Activated CD8-positive, alpha-beta T cell treated with anti-CD3 and anti-CD28 coated beads for 36 hours (primary cell): ENCODE results near the gene ADNP. TPM values are rescaled to one million over a fixed set of nuclear protein-coding genes. Genes with fewer than 3 reads are reported as not detected.

Source experiments
- ATAC-seq: fragments of 200-7000 bp; cut with Tn5 transposase; one replicate; pipeline ENCODE4 v1.10.0; 2021; ENCODE audit warnings: mild to moderate bottlenecking, moderate library complexity
- CTCF ChIA-PET: fragments of 350-600 bp; sonication (Branson Sonifier 250); formaldehyde crosslinking; loops from one replicate; lab custom pipeline; 2021; ENCODE audit warnings: antibody characterized with exemption; lab: Charles Lee
- POLR2A ChIA-PET: fragments of 350-600 bp; sonication (Branson Sonifier 250); formaldehyde crosslinking; loops from one replicate; lab custom pipeline; 2021; ENCODE audit warnings: antibody characterized with exemption; lab: Charles Lee
- DNase-seq: peaks from one replicate; pipeline ENCODE4 v3.0.0-alpha.2; 2020
- H3K27ac Mint-ChIP-seq: one replicate; pipeline ENCODE4 v1.8.0; 2021; ENCODE audit warnings: mild to moderate bottlenecking, mixed read lengths
- H3K27me3 Mint-ChIP-seq: one replicate; pipeline ENCODE4 v1.8.0; 2021; ENCODE audit warnings: mixed read lengths
- H3K36me3 Mint-ChIP-seq: one replicate; pipeline ENCODE4 v1.8.0; 2021; ENCODE audit warnings: low read depth, mixed read lengths
- H3K4me1 Mint-ChIP-seq: one replicate; pipeline ENCODE4 v1.8.0; 2021; ENCODE audit warnings: low read depth, mixed read lengths
- H3K4me3 Mint-ChIP-seq: one replicate; pipeline ENCODE4 v1.8.0; 2021; ENCODE audit warnings: mild to moderate bottlenecking, moderate library complexity, mixed read lengths
- H3K9me3 Mint-ChIP-seq: one replicate; pipeline ENCODE4 v1.8.0; 2021; ENCODE audit warnings: mixed read lengths
- CTCF ChIP-seq: fragments of 200-600 bp; IDR thresholded peaks from one replicate; pipeline ENCODE4 v1.8.0; 2022; ENCODE audit warnings: antibody characterized with exemption, mild to moderate bottlenecking
- intact Hi-C: fragments of 100-400 bp; cut with micrococcal nuclease; formaldehyde crosslinking; loops from one replicate; pipeline ENCODE4 v1.10.0; 2022
- total RNA-seq, 2 experiments: library from RNA; stranded (reverse); gene quantifications; one replicate each; pipeline ENCODE4 v1.2.3, GENCODE V29; 2021

ADNP gene
- total RNA-seq, 2 experiments from 2014 or later = 58.9 to 60.0 TPM

GRCh38 chr20:50848846-50849673 is 82.2 kb downstream of the ADNP start:
- no peak overlapping the region for H3K27ac Mint-ChIP-seq
- H3K27me3 Mint-ChIP-seq = no peaks in the 10 kb centered on the region
- CTCF ChIA-PET = interaction anchor here (1.3 to 4.4 kb wide), 3 partner anchors 55 to 81 kb away, joined by 4 to 30 read pairs (median 16); partner anchors contain the start of genes ADNP and BCAS4

GRCh38 chr20:50848341-50848808 is 82.9 kb downstream of the ADNP start:
- peak overlapping the region; percentile 6 for H3K27ac Mint-ChIP-seq
- H3K27me3 Mint-ChIP-seq = no peaks in the 10 kb centered on the region
- CTCF ChIA-PET = interaction anchor here (3.6 to 4.4 kb wide), 2 partner anchors 54 to 82 kb away, joined by 16 to 30 read pairs; partner anchors contain the start of genes ADNP and BCAS4
- H3K9me3 Mint-ChIP-seq = no peaks in the 10 kb centered on the region
- intact Hi-C loops = no loop called here
- H3K36me3 Mint-ChIP-seq = no peaks in the 10 kb centered on the region
- DNase-seq = no peak
- H3K4me3 Mint-ChIP-seq = no peak overlapping the region
- peaks cover 29% of the 10 kb centered on the region for H3K4me1 Mint-ChIP-seq
- POLR2A ChIA-PET = interaction anchor here (1.2 to 1.6 kb wide), 2 partner anchors 20 to 109 kb away, joined by 3 read pairs; no protein-coding TSS in a partner anchor
- no peak for TF ChIP-seq CTCF
- ATAC-seq = no peak

More at GRCh38 chr20:50848846-50849673, 82.2 kb downstream of the ADNP start:
- ATAC-seq (no peak), DNase-seq (no peak)
- no peak for TF ChIP-seq CTCF
- intact Hi-C loops = no loop called here
- no peak overlapping the region for H3K4me3 Mint-ChIP-seq
- H3K36me3 Mint-ChIP-seq = no peaks in the 10 kb centered on the region
- POLR2A ChIA-PET = interaction anchor here (0.5 to 1.6 kb wide), 2 partner anchors 78 to 109 kb away, joined by 3 to 6 read pairs; no protein-coding TSS in a partner anchor
- peaks cover 29% of the 10 kb centered on the region for H3K4me1 Mint-ChIP-seq
- no peaks in the 10 kb centered on the region for H3K9me3 Mint-ChIP-seq

- ATAC-seq = no peak
- Mint-ChIP-seq H3K36me3 (peaks cover 2% of the 10 kb centered on the region), H3K27me3 (no peaks in the 10 kb centered on the region), H3K27ac (no peak overlapping the region), H3K4me3 (no peak overlapping the region), H3K4me1 (peaks cover 24% of the 10 kb centered on the region), H3K9me3 (no peaks in the 10 kb centered on the region)
- ChIA-PET CTCF (interaction anchor here (1.9 to 4.4 kb wide), 3 partner anchors 28 to 85 kb away, joined by 5 to 30 read pairs (median 16); partner anchors contain the start of genes ADNP and BCAS4), POLR2A (interaction anchor here (0.9 kb wide), 1 partner anchor 20 kb away, joined by 4 read pairs; no protein-coding TSS in a partner anchor)
- no peak for DNase-seq
- TF ChIP-seq CTCF = no peak
- intact Hi-C loops = no loop called here
Observed at GRCh38 chr20:50845566-50846215, 85.5 kb downstream of the ADNP start.

- peak overlapping the region; percentile 87 for H3K27ac Mint-ChIP-seq
- peak overlapping the region; percentile 10 for H3K4me3 Mint-ChIP-seq
- H3K27me3 Mint-ChIP-seq = no peaks in the 10 kb centered on the region
- peak; percentile 92 for DNase-seq
- H3K9me3 Mint-ChIP-seq = no peaks in the 10 kb centered on the region
- peaks cover 2% of the 10 kb centered on the region for H3K36me3 Mint-ChIP-seq
- TF ChIP-seq CTCF = no peak
- intact Hi-C loops = no loop called here
- ChIA-PET CTCF (interaction anchor here (0.6 to 4.4 kb wide), 4 partner anchors 23 to 54 kb away, joined by 3 to 30 read pairs (median 4); partner anchors contain the start of gene BCAS4), POLR2A (interaction anchor here (0.5 to 1.3 kb wide), 5 partner anchors 17 to 97 kb away, joined by 3 to 4 read pairs (median 3); partner anchors contain the start of gene BCAS4)
- ATAC-seq = peak; percentile 99
- peaks cover 18% of the 10 kb centered on the region for H3K4me1 Mint-ChIP-seq
Observed at GRCh38 chr20:50844430-50845100, 86.7 kb downstream of the ADNP start.
